HepG2 (cell line): Measurements from ENCODE around the gene C14orf93. TPM values are rescaled to one million over a fixed set of nuclear protein-coding genes. Genes with fewer than 3 reads are reported as not detected.

ENCODE experiments used
- ATF5 ChIP-seq: sonication (generic); formaldehyde crosslinking; IDR thresholded peaks from 2 replicates; pipeline ENCODE4 v1.4.0; 2020; ENCODE audit warnings: mild to moderate bottlenecking, low read depth, missing genetic modification reagents
- ATF7-NPFF ChIP-seq: sonication (generic); formaldehyde crosslinking; IDR thresholded peaks from 2 replicates; pipeline ENCODE4 v1.8.1; 2023; ENCODE audit warnings: mild to moderate bottlenecking, low read depth, missing genetic modification reagents, moderate library complexity
- CBX1 ChIP-seq: IDR thresholded peaks from one replicate; pipeline ENCODE4 v1.6.1; 2016; ENCODE audit warnings: antibody characterized with exemption, low read depth
- CREB1 ChIP-seq, 2 experiments: fragments of 450-650 bp in 1 of 2; IDR thresholded peaks; 2 replicates each; pipeline ENCODE4 v1.6.1; 2016 to 2017; ENCODE audit warnings: control low read depth in 1 of 2, mild to moderate bottlenecking in 1 of 2, missing compliant biosample characterization in 1 of 2, missing genetic modification characterization in 1 of 2
- ETV5 ChIP-seq: IDR thresholded peaks from 2 replicates; pipeline ENCODE4 v1.6.1; 2018; ENCODE audit warnings: missing biosample characterization, missing genetic modification reagents, inconsistent platforms, borderline replicate concordance
- FOXC1 ChIP-seq: sonication (generic); formaldehyde crosslinking; IDR thresholded peaks from 2 replicates; pipeline ENCODE4 v1.8.0; 2022; ENCODE audit warnings: mild to moderate bottlenecking, missing genetic modification reagents, borderline replicate concordance
- KIAA2018 ChIP-seq: sonication (generic); formaldehyde crosslinking; IDR thresholded peaks from 2 replicates; pipeline ENCODE4 v1.5.0; 2020; ENCODE audit warnings: mild to moderate bottlenecking, missing genetic modification reagents, borderline replicate concordance
- NR2F1 ChIP-seq, 2 experiments: fragments of 450-650 bp in 1 of 2; formaldehyde crosslinking in 1 of 2; IDR thresholded peaks; 2 replicates each; pipeline versions ENCODE4 v1.5.0 to v1.6.1; 2016 to 2020; ENCODE audit warnings: mild to moderate bottlenecking in 1 of 2, missing compliant biosample characterization in 1 of 2, missing genetic modification reagents in 1 of 2, moderate library complexity in 1 of 2
- REL ChIP-seq: sonication (generic); formaldehyde crosslinking; conservative IDR thresholded peaks from 2 replicates; pipeline ENCODE4 v1.8.0; 2022; ENCODE audit warnings: mild to moderate bottlenecking, missing genetic modification reagents, moderate library complexity
- TFE3 ChIP-seq: IDR thresholded peaks from 2 replicates; pipeline ENCODE4 v1.6.1; 2016
- TOPORS ChIP-seq: sonication (generic); formaldehyde crosslinking; IDR thresholded peaks from 2 replicates; pipeline ENCODE4 v1.8.0; 2023; ENCODE audit warnings: mild to moderate bottlenecking, missing genetic modification reagents
- WIZ ChIP-seq: sonication (generic); formaldehyde crosslinking; IDR thresholded peaks from 2 replicates; pipeline ENCODE4 v1.5.1; 2020; ENCODE audit warnings: mild to moderate bottlenecking, missing genetic modification reagents
- ZFP91 ChIP-seq: sonication (generic); formaldehyde crosslinking; IDR thresholded peaks from 2 replicates; pipeline ENCODE4 v1.9.0; 2022; ENCODE audit warnings: missing genetic modification reagents, mild to moderate bottlenecking, borderline replicate concordance
- ZNF235 ChIP-seq: sonication (generic); formaldehyde crosslinking; IDR thresholded peaks from 2 replicates; pipeline ENCODE4 v1.8.1; 2023; ENCODE audit warnings: mild to moderate bottlenecking, missing genetic modification reagents, borderline replicate concordance
- ZNF292 ChIP-seq: sonication (generic); formaldehyde crosslinking; IDR thresholded peaks from 2 replicates; pipeline ENCODE4 v1.8.1; 2022; ENCODE audit warnings: mild to moderate bottlenecking, low read depth, missing genetic modification reagents, borderline replicate concordance
- ZNF501 ChIP-seq: sonication (generic); formaldehyde crosslinking; IDR thresholded peaks from 2 replicates; pipeline ENCODE4 v1.5.1; 2020; ENCODE audit warnings: mild to moderate bottlenecking, moderate library complexity, missing genetic modification reagents
- polyA plus RNA-seq, 8 experiments: library from polyadenylated mRNA; depleted of rRNA in 3 of 8; stranded (reverse) in 7 of 8; unstranded in 1 of 8; fragments of >200 nt; fragmentation: Illumina TruSeq in 4 of 8; extraction: Trizol in 4 of 8; gene quantifications; 2 replicates each; pipeline versions ENCODE4 v1.2.1 to v1.2.3, GENCODE V29; 2011 to 2016; ENCODE audit warnings: low read depth in 4 of 8, missing spikeins in 1 of 8, mixed read lengths in 1 of 8; ENCODE audit not compliant: insufficient read depth in 1 of 8
- total RNA-seq, 5 experiments: library from RNA; depleted of rRNA; stranded (reverse); fragments of >200 nt; fragmentation: Illumina TruSeq; extraction: Trizol; gene quantifications; 2 replicates each; pipeline ENCODE4 v1.2.3, GENCODE V29; 2016; ENCODE audit warnings: low read depth in 1 of 5

C14orf93 gene
- total and polyA plus RNA-seq, 2 of the 13 experiments (the other 11 are each of a cell fraction or from before 2014, with no cell fraction given) = 11.4 to 22.5 TPM

GRCh38 chr14:22981090-22981875 is 28.7 kb downstream of the C14orf93 start (continued):
- TF ChIP-seq KIAA2018 (CRISPR knock-in tag) (no peak), ZFP91 (CRISPR knock-in tag) (no peak), ATF5 (CRISPR knock-in tag) (peak; percentile 92), NR2F1 (CRISPR knock-in tag; IDR thresholded peaks at IDR 0.05) (peak in 1 of 2 experiments; percentile 49; a peak in 1 of 4 replicates), CREB1 (IDR thresholded peaks at IDR 0.05) (no peak), CREB1 (CRISPR knock-in tag; IDR thresholded peaks at IDR 0.05) (no peak), TOPORS (CRISPR knock-in tag) (no peak), ZNF235 (CRISPR knock-in tag) (no peak), ETV5 (no peak; the same call in 1 of the 2 replicates), ZNF501 (CRISPR knock-in tag) (no peak), ATF7-NPFF (CRISPR knock-in tag) (peak; percentile 75; the same call in 1 of the 2 replicates), TFE3 (CRISPR knock-in tag) (0 out of 2 replicates have a peak, but pooled peaks have one; percentile 12), WIZ (CRISPR knock-in tag) (no peak; the same call in 1 of the 2 replicates), REL (CRISPR knock-in tag) (no peak), CBX1 (no peak), ZNF292 (CRISPR knock-in tag) (peak; percentile 75), FOXC1 (CRISPR knock-in tag) (no peak)
